CMK (cell line): ENCODE data around the gene FBRSL1.
"Not testable (repeated sequence)": the region's sequence is repeated elsewhere in the genome, so short reads cannot be mapped to it uniquely, and the experiment has no call there.

Source experiments
- DNase-seq: peaks from one replicate; pipeline ENCODE4 v3.0.0-alpha.2; 2010; ENCODE audit warnings: low read depth

FBRSL1 gene

DNA sequence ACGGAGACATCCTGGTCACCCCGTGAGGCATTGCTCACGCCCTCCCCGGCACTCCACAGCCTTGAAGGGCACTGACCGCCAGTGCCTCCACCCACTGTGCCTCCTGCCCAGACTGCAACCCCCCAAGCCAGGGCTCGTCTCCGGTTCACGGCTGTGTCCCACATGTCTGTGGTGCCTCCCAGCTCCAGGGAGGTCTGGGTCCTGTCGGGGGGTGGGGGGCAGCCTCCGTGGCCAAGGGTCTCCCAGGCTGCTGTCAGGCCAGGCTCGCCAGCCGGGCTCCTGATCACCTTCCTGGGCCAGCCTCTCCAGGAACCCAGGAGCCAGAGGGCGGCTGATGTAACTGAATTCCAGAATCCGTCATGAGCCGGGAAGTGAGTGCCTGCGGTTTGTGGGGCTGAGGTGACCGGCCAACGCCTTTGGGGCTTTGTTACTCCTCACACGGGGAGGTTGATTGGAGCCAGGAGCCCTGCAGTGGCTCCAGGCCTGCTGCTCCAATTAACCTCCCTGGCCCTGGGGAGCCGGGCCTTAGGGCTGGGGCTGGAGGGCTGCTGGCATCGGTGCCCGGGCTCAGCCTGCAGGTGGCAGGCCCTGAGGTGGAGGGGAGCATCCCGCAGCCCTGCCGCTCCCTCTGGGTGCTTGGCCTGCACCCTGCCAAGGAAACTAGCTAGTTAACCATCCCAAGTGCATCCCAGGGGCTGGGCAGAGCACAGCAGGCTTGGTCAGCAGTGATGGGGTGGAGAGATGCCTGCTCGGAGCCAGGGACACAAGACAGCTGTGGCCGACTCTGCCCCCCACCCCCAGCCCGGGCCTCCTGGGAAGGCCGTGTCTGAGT, 36.4 kb upstream of the FBRSL1 start:
- no peak for DNase-seq

DNA sequence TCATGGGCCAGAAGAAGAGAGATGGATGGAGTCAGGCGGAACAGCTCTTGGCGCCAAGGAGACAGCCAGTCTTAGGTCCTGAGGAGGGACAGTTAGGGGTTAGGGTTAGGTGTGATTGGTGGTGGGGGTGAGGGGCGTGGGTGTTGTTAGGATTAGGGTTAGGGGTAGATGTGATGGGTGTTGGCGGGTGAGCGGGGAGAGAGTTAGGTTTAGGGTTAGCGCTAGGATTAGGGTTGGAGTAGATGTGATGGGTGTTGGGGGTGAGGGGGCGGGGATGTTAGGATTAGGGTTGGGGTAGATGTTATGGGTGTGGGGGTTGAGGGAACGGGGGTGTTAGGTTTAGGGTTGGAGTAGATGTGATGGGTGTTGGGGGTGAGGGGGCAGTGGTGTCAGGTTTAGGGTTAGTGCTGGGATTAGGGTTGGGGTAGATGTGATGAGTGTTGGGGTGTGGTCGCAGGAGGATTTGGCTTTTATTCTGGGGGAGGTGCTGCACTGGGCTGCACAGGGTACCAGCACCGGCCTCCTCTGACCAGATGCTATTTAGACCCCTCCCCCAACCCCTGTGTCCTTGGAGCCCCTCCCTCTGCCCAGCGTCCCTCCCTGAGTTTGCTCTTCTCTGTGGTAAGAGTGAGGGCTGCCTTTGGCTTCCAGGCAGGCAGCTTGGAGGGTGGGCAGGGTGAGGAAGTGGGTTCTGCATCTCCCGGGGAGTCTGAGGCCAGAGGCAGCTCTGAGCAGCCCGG, 35.6 kb upstream of the FBRSL1 start:
- DNase-seq, result no peak

- DNase-seq, result no peak
Observed at GRCh38 chr12:132454933-132455418, 35.0 kb upstream of the FBRSL1 start.

- DNase-seq, result no peak
Observed at GRCh38 chr12:132455565-132455964, 34.4 kb upstream of the FBRSL1 start.

- DNase-seq, result no peak
Observed at GRCh38 chr12:132456186-132456943, 33.6 kb upstream of the FBRSL1 start.

DNA sequence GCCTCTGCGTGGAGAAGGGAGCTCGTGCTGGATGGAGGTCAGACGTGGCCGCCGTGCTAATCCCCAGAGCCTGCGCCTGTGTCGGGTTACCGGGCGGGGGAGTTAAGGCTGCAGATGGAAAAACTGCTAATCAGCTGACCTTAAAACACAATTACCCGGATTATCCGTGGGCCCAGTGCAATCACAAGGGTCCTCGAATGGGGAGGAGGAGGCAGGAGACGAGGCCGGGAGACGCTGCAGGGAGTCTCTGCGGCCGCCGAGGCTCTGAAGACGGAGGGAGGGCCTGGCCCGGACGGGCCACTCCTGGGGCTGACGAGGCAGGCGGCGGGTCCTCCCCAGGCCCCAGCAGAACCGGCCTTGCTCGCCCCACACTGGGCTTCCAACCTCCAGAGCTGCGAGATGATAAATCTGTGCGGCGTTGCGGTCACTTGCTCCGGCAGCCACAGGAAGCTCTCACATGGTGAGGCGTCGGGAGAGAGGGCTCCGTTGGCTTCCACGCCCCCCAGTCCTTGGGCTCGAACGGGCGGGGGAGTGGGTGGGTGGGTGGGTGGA, 32.9 kb upstream of the FBRSL1 start:
- DNase-seq, result no peak

DNA sequence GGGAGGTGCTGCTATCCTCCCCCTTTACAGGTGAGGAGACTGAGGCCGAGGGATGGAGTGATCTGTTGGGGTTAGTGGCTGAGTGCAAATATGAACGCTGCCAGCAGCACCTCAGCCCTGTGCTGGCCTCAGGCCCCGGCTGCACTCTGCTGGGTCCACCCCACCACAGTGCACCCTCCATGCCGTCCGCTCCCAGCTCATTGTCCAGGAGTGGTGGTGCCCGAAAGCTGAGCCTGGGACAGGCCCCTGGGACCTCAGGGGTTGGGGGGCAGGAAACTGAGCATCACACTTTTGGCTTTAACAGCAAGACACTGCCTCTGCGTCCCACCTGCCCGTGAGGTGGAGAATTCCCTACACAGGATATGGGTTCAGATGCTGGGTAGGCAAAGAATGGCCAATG, 31.5 kb upstream of the FBRSL1 start:
- DNase-seq, result no peak

- no peak for DNase-seq
Observed at GRCh38 chr12:132458846-132459641, 30.9 kb upstream of the FBRSL1 start.

DNA sequence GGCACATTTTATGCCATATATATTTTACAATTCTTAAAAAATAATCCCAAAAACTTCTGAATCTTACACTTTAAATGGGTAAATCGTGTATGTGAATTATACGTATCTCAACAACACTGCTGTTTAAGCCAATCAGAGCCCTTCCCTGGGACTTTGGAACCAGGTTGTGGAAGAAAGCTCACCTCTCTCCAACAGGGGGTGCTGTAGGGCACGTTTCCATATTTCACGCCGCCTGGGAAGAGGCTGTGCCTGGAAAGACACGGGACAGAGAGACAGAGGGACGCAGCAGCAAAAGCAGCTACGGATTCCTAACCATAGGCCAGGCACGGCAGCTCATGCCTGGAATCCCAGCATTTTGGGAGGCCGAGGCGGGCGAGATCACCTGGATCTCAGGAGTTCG, 29.4 kb upstream of the FBRSL1 start:
- DNase-seq, result no peak

- DNase-seq, result no peak
Observed at GRCh38 chr12:132461526-132461925, 28.4 kb upstream of the FBRSL1 start.

GRCh38 chr12:132462788-132463187, 27.2 kb upstream of the FBRSL1 start:
- no peak for DNase-seq

- not testable (repeated sequence) for DNase-seq
Observed at GRCh38 chr12:132463284-132463924, 26.5 kb upstream of the FBRSL1 start.

- DNase-seq, result not testable (repeated sequence)
Observed at GRCh38 chr12:132464304-132464703, 25.6 kb upstream of the FBRSL1 start.

GRCh38 chr12:132464820-132465219, 25.1 kb upstream of the FBRSL1 start:
- no peak for DNase-seq

GRCh38 chr12:132465269-132466190, 24.4 kb upstream of the FBRSL1 start:
- DNase-seq, result no peak

DNA sequence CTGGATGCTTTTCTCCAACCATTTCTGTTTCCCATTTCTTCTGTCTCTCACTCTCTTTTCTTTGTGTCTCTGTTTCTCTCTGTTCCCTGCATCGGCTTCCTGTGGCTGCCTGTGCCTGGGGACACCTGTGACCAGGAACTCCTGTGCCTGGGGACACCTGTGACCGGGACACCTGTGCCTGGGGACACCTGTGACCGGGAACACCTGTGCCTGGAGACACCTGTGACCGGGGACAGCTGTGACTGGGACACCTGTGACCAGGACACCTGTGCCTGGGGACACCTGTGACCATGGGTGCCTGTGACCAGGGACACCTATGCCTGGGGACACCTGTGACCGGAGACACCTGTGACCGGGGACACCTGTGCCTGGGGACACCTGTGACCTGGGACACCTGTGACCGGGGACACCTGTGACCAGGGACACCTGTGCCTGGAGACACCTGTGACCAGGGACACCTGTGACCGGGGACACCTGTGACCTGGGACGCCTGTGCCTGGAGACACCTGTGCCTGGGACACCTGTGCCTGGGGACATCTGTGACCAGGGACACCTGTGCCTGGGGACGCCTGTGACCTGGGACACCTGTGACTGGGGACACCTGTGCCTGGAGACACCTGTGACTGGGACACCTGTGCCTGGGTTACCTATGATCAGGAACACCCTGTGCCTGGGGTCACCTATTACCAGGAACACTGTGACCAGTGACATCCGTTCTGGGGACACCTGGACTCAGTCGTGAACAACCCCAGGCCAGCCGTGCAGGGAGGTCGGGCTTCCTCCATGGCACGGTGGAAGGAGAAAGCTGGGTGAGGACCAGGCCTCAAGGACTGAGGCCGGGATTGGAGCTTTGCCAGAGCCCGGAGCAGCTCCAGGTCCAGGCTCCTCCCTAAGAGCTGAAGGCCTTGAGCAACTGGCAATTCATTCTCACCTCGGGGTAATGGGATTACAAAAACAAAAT, 23.4 kb upstream of the FBRSL1 start:
- no peak for DNase-seq

- DNase-seq, result no peak
Observed at GRCh38 chr12:132467511-132467910, 22.4 kb upstream of the FBRSL1 start.

- DNase-seq, result no peak
Observed at GRCh38 chr12:132469423-132469822, 20.5 kb upstream of the FBRSL1 start.

- DNase-seq, result peak; percentile 71
Observed at GRCh38 chr12:132470397-132470796, 19.6 kb upstream of the FBRSL1 start.
